ENCODE measurements around the gene MRPS22.

DNA sequence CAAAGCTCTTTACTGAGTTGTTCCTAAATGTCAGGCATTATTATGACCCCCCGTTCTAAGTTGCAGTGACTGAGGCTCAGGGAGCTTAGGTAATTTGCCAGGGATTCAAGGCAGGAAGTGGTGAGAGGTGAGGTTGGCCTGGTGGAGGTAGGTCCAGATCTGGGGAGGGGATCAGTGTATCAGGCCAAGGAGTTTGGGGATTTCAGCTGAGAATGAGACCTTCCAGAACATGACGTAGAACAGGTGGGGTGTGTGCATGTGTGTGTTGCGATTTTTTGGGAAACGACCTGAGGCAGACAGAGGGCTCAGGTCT lies 41.1 kb upstream of the MRPS22 start:
- TF ChIP-seq THRA (IDR thresholded peaks at IDR 0.05) = no peak
- no peak for TF ChIP-seq KLF1 (tag; IDR thresholded peaks at IDR 0.05)
- TF ChIP-seq, protein P1, sequence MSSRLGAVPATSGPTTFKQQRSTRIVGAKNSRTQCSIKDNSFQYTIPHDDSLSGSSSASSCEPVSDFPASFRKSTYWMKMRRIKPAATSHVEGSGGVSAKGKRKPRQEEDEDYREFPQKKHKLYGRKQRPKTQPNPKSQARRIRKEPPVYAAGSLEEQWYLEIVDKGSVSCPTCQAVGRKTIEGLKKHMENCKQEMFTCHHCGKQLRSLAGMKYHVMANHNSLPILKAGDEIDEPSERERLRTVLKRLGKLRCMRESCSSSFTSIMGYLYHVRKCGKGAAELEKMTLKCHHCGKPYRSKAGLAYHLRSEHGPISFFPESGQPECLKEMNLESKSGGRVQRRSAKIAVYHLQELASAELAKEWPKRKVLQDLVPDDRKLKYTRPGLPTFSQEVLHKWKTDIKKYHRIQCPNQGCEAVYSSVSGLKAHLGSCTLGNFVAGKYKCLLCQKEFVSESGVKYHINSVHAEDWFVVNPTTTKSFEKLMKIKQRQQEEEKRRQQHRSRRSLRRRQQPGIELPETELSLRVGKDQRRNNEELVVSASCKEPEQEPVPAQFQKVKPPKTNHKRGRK (tag; IDR thresholded peaks at IDR 0.05) = no peak
- TF ChIP-seq FOSL1 (tag; conservative IDR thresholded peaks at IDR 0.05) = no peak
- no peak for TF ChIP-seq SP2 (IDR thresholded peaks at IDR 0.05; ENCODE audit: extremely low read depth, low read depth, low read length, poor library complexity, severe bottlenecking)
- TF ChIP-seq MXI1 (IDR thresholded peaks at IDR 0.05; ENCODE audit: low read depth, low read length) = no peak
- TF ChIP-seq TAF15 (IDR thresholded peaks at IDR 0.05; ENCODE audit: low read depth, low read length) = no peak
- no peak for TF ChIP-seq RFX5 (IDR thresholded peaks at IDR 0.05; ENCODE audit: low read depth, low read length)
- no peak for TF ChIP-seq TARDBP (IDR thresholded peaks at IDR 0.05)
- no peak for TF ChIP-seq ZZZ3 (IDR thresholded peaks at IDR 0.05)
- TF ChIP-seq, protein P2, sequence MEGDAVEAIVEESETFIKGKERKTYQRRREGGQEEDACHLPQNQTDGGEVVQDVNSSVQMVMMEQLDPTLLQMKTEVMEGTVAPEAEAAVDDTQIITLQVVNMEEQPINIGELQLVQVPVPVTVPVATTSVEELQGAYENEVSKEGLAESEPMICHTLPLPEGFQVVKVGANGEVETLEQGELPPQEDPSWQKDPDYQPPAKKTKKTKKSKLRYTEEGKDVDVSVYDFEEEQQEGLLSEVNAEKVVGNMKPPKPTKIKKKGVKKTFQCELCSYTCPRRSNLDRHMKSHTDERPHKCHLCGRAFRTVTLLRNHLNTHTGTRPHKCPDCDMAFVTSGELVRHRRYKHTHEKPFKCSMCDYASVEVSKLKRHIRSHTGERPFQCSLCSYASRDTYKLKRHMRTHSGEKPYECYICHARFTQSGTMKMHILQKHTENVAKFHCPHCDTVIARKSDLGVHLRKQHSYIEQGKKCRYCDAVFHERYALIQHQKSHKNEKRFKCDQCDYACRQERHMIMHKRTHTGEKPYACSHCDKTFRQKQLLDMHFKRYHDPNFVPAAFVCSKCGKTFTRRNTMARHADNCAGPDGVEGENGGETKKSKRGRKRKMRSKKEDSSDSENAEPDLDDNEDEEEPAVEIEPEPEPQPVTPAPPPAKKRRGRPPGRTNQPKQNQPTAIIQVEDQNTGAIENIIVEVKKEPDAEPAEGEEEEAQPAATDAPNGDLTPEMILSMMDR (IDR thresholded peaks at IDR 0.05 in 2 of 3, conservative IDR thresholded peaks at IDR 0.05 in 1 of 3; ENCODE audit: insufficient read depth in 2 of 3, low read depth in 1 of 3, low read length in 3 of 3) = no peak
- TF ChIP-seq SETDB1 (IDR thresholded peaks at IDR 0.05; ENCODE audit: low read length) = no peak
- TF ChIP-seq, protein P3, sequence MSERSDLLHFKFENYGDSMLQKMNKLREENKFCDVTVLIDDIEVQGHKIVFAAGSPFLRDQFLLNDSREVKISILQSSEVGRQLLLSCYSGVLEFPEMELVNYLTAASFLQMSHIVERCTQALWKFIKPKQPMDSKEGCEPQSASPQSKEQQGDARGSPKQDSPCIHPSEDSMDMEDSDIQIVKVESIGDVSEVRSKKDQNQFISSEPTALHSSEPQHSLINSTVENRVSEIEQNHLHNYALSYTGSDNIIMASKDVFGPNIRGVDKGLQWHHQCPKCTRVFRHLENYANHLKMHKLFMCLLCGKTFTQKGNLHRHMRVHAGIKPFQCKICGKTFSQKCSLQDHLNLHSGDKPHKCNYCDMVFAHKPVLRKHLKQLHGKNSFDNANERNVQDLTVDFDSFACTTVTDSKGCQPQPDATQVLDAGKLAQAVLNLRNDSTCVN (CRISPR knock-in tag; IDR thresholded peaks at IDR 0.05) = no peak
- TF ChIP-seq CBX2 (IDR thresholded peaks at IDR 0.05; ENCODE audit: insufficient read depth, low read length, poor library complexity, severe bottlenecking) = no peak
